ENCODE data around the gene MBD3L2B.
"Not testable (repeated sequence)": the region's sequence is repeated elsewhere in the genome, so short reads cannot be mapped to it uniquely, and the experiment has no call there.

DNA sequence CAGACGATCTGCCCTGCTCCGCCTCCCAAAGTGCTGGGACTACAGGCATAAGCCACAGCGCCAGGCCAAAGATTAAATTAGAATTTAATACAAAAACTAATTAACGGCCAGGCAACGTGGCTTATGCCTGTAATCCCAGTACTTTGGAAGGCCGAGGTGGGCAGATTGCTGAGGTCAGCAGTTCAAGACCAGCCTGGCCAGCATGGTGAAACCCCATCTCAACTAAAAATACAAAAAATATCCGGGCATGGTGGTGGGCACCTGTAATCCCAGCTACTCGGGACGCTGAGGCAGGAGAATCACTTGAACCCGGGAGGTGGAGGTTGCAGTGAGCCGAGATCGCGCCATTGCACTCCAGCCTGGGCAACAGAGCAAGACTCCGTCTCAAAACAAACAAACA is 34.4 kb upstream of the MBD3L2B start:
- TF ChIP-seq, protein P1, sequence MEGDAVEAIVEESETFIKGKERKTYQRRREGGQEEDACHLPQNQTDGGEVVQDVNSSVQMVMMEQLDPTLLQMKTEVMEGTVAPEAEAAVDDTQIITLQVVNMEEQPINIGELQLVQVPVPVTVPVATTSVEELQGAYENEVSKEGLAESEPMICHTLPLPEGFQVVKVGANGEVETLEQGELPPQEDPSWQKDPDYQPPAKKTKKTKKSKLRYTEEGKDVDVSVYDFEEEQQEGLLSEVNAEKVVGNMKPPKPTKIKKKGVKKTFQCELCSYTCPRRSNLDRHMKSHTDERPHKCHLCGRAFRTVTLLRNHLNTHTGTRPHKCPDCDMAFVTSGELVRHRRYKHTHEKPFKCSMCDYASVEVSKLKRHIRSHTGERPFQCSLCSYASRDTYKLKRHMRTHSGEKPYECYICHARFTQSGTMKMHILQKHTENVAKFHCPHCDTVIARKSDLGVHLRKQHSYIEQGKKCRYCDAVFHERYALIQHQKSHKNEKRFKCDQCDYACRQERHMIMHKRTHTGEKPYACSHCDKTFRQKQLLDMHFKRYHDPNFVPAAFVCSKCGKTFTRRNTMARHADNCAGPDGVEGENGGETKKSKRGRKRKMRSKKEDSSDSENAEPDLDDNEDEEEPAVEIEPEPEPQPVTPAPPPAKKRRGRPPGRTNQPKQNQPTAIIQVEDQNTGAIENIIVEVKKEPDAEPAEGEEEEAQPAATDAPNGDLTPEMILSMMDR (IDR thresholded peaks at IDR 0.05): not testable (repeated sequence)
- TF ChIP-seq POLR2A (IDR thresholded peaks at IDR 0.05): not testable (repeated sequence)

All from prostate gland (tissue), 2 donors.